H1 (cell line): ENCODE measurements around the gene COL20A1. TPM values are rescaled to one million over a fixed set of nuclear protein-coding genes. Genes with fewer than 3 reads are reported as not detected.

ENCODE experiments used
- CTCF ChIA-PET: fragments of 300-600 bp; sonication (Branson Sonifier 250); formaldehyde crosslinking; loops from one replicate; lab custom pipeline; 2021; ENCODE audit not compliant: partially characterized antibody; lab: Charles Lee
- POLR2A ChIA-PET: fragments of 300-600 bp; sonication (Branson Sonifier 250); formaldehyde crosslinking; loops from one replicate; lab custom pipeline; 2021; ENCODE audit warnings: inconsistent platforms; ENCODE audit not compliant: partially characterized antibody; lab: Charles Lee
- DNase-seq, 2 experiments: peaks; one replicate each; pipeline versions ENCODE4 v3.0.0 to v3.0.0-alpha.2; 2010 to 2022; ENCODE audit warnings: low spot score in 2 of 2, low read depth in 1 of 2, mixed read lengths in 1 of 2
- FAIRE-seq: peaks from 2 replicates; lab custom pipeline; 2011; peaks lifted over from hg19 to GRCh38; lab: Jason Lieb, UNC
- H2AFZ ChIP-seq: 2 replicates; pipeline ENCODE4 v1.8.1; 2012; ENCODE audit warnings: low read length, inconsistent platforms
- H2AK5ac ChIP-seq: 2 replicates; pipeline ENCODE4 v1.6.1; 2013; ENCODE audit warnings: low read depth, low read length
- H2BK120ac ChIP-seq: replicated peaks from 2 replicates; pipeline ENCODE3; 2013; ENCODE audit warnings: low read depth, low read length, inconsistent platforms
- H2BK12ac ChIP-seq: 2 replicates; pipeline ENCODE4 v1.6.1; 2013; ENCODE audit warnings: low read depth, low read length
- H2BK15ac ChIP-seq: 2 replicates; pipeline ENCODE4 v1.6.1; 2013; ENCODE audit warnings: low read length
- H2BK20ac ChIP-seq: 2 replicates; pipeline ENCODE4 v1.6.1; 2013; ENCODE audit warnings: low read length
- H2BK5ac ChIP-seq: 2 replicates; pipeline ENCODE4 v1.6.1; 2013; ENCODE audit warnings: low read depth, low read length
- H3K14ac ChIP-seq: 2 replicates; pipeline ENCODE4 v1.6.1; 2013; ENCODE audit warnings: inconsistent platforms; ENCODE audit not compliant: insufficient read length
- H3K18ac ChIP-seq: 2 replicates; pipeline ENCODE4 v1.6.1; 2013; ENCODE audit warnings: low read length; ENCODE audit errors: extremely low read depth
- H3K23ac ChIP-seq: 2 replicates; pipeline ENCODE4 v1.6.1; 2013; ENCODE audit warnings: inconsistent platforms; ENCODE audit not compliant: insufficient read length
- H3K23me2 ChIP-seq: 2 replicates; pipeline ENCODE4 v1.6.1; 2013; ENCODE audit warnings: low read depth, low read length
- H3K27ac ChIP-seq: 2 replicates; pipeline ENCODE4 v1.6.1; 2011; ENCODE audit warnings: low read depth, low read length, inconsistent platforms
- H3K27me3 ChIP-seq, 4 experiments: replicated peaks in 1 of 4; 1 replicate in 1 of 4; 2 replicates in 3 of 4; pipeline versions ENCODE4 v1.6.1 to v1.8.1; 2011 to 2013; ENCODE audit warnings: low read length in 3 of 4, mild to moderate bottlenecking in 3 of 4, inconsistent platforms in 2 of 4, mixed read lengths in 2 of 4, moderate library complexity in 1 of 4; ENCODE audit not compliant: control insufficient read depth in 3 of 4, insufficient read depth in 3 of 4; ENCODE audit errors: extremely low read depth in 1 of 4
- H3K36me3 ChIP-seq, 4 experiments: 2 replicates each; pipeline versions ENCODE4 v1.6.1 to v1.8.1; 2011 to 2013; ENCODE audit warnings: mild to moderate bottlenecking in 4 of 4, low read length in 3 of 4, moderate library complexity in 2 of 4, control low read depth in 1 of 4, inconsistent platforms in 1 of 4; ENCODE audit not compliant: insufficient read depth in 4 of 4, control insufficient read depth in 2 of 4
- H3K4ac ChIP-seq: replicated peaks from 2 replicates; pipeline ENCODE3; 2013; ENCODE audit warnings: low read length, low read depth, mixed read lengths, inconsistent platforms; ENCODE audit not compliant: insufficient read length
- H3K4me1 ChIP-seq, 4 experiments: replicated peaks in 1 of 4; 1 replicate in 1 of 4; 2 replicates in 3 of 4; pipeline versions ENCODE4 v1.6.1 to v1.8.1; 2011 to 2013; ENCODE audit warnings: low read length in 3 of 4, inconsistent platforms in 2 of 4, mixed read lengths in 1 of 4; ENCODE audit not compliant: insufficient read depth in 4 of 4, control insufficient read depth in 3 of 4
- H3K4me2 ChIP-seq, 2 experiments: 2 replicates each; pipeline versions ENCODE4 v1.6.1 to v1.8.1; 2011 to 2013; ENCODE audit warnings: low read depth in 2 of 2, low read length in 2 of 2, control low read depth in 1 of 2, inconsistent platforms in 1 of 2, mild to moderate bottlenecking in 1 of 2; ENCODE audit not compliant: insufficient read depth in 1 of 2
- H3K4me3 ChIP-seq, 4 experiments: fragments of 200-600, 300-600 bp in 1 of 4; sonication (generic), shearing (Covaris generic), sonication (Bioruptor Twin) in 1 of 4; 2 replicates each; pipeline versions ENCODE4 v1.5.1 to v1.8.1; 2011 to 2016; ENCODE audit warnings: low read length in 4 of 4, low read depth in 3 of 4, control low read depth in 2 of 4, inconsistent platforms in 2 of 4, mild to moderate bottlenecking in 2 of 4, mixed read lengths in 1 of 4, moderate library complexity in 1 of 4; ENCODE audit not compliant: insufficient read depth in 2 of 4; ENCODE audit errors: extremely low read depth in 1 of 4
- H3K56ac ChIP-seq: replicated peaks from 2 replicates; pipeline ENCODE3; 2013; ENCODE audit warnings: low read depth, mild to moderate bottlenecking, mixed read lengths, low read length, inconsistent platforms; ENCODE audit not compliant: insufficient read length
- H3K79me1 ChIP-seq: 2 replicates; pipeline ENCODE4 v1.6.1; 2013; ENCODE audit warnings: low read depth, low read length, control low read depth
- H3K79me2 ChIP-seq, 2 experiments: 2 replicates each; pipeline versions ENCODE4 v1.6.1 to v1.8.1; 2012 to 2013; ENCODE audit warnings: low read length in 2 of 2, mild to moderate bottlenecking in 2 of 2, inconsistent platforms in 1 of 2; ENCODE audit not compliant: insufficient read depth in 2 of 2, control insufficient read depth in 1 of 2
- H3K9ac ChIP-seq, 4 experiments: replicated peaks in 1 of 4; 1 replicate in 1 of 4; 2 replicates in 3 of 4; pipeline versions ENCODE4 v1.6.1 to v1.8.1; 2011 to 2013; ENCODE audit warnings: low read depth in 3 of 4, low read length in 3 of 4, control low read depth in 2 of 4, mild to moderate bottlenecking in 2 of 4, moderate library complexity in 2 of 4, inconsistent platforms in 1 of 4; ENCODE audit errors: extremely low read depth in 1 of 4
- H3K9me3 ChIP-seq, 2 experiments: 2 replicates each; pipeline versions ENCODE4 v1.6.1 to v1.8.1; 2012 to 2013; ENCODE audit warnings: mild to moderate bottlenecking in 2 of 2, moderate library complexity in 2 of 2, control low read depth in 1 of 2, inconsistent platforms in 1 of 2, low read depth in 1 of 2, low read length in 1 of 2, mixed read lengths in 1 of 2; ENCODE audit not compliant: insufficient read depth in 2 of 2
- H4K20me1 ChIP-seq, 2 experiments: replicated peaks in 1 of 2; 2 replicates each; pipeline versions ENCODE3 to v1.8.1; 2011 to 2013; ENCODE audit warnings: inconsistent platforms in 2 of 2, low read length in 2 of 2, mild to moderate bottlenecking in 1 of 2; ENCODE audit not compliant: insufficient read depth in 2 of 2, control insufficient read depth in 1 of 2
- H4K5ac ChIP-seq: 2 replicates; pipeline ENCODE4 v1.6.1; 2013; ENCODE audit warnings: low read length, low read depth, mixed read lengths, inconsistent platforms; ENCODE audit not compliant: insufficient read length
- H4K8ac ChIP-seq: 2 replicates; pipeline ENCODE4 v1.8.0; 2013; ENCODE audit warnings: mild to moderate bottlenecking, moderate library complexity, low read length, inconsistent platforms; ENCODE audit not compliant: insufficient read depth; ENCODE audit errors: extremely low read depth
- H4K91ac ChIP-seq: replicated peaks from 2 replicates; pipeline ENCODE3; 2013; ENCODE audit warnings: low read length, mixed read lengths, inconsistent platforms; ENCODE audit not compliant: insufficient read length
- ATF2 ChIP-seq: IDR thresholded peaks from 2 replicates; pipeline ENCODE4 v1.6.1; 2012; ENCODE audit warnings: low read length, inconsistent platforms
- CEBPB ChIP-seq: IDR thresholded peaks from 2 replicates; pipeline ENCODE4 v1.6.1; 2012; ENCODE audit warnings: low read depth, low read length
- JUN ChIP-seq: IDR thresholded peaks from 2 replicates; pipeline ENCODE4 v1.6.1; 2011; ENCODE audit warnings: low read depth, mild to moderate bottlenecking, improper control_type of control experiment, low read length
- KDM1A ChIP-seq: fragments of 200-600, 300-600 bp; sonication (generic); IDR thresholded peaks from 2 replicates; pipeline ENCODE4 v1.7.1; 2016; ENCODE audit warnings: mild to moderate bottlenecking, low read length, borderline replicate concordance
- KDM5A ChIP-seq: fragments of 200-600 bp; IDR thresholded peaks from 2 replicates; pipeline ENCODE4 v1.7.1; 2012; ENCODE audit warnings: mild to moderate bottlenecking, low read length, inconsistent platforms, mixed read lengths
- NRF1 ChIP-seq: IDR thresholded peaks from 2 replicates; pipeline ENCODE4 v1.6.1; 2011; ENCODE audit warnings: mild to moderate bottlenecking, low read depth, low read length, improper control_type of control experiment
- POLR2A ChIP-seq, 2 experiments: IDR thresholded peaks; 1 replicate in 1 of 2; 2 replicates in 1 of 2; pipeline ENCODE4 v1.6.1; 2011; ENCODE audit warnings: low read depth in 2 of 2, low read length in 2 of 2, mild to moderate bottlenecking in 2 of 2; ENCODE audit errors: control extremely low read depth in 1 of 2
- RBBP5 ChIP-seq: IDR thresholded peaks from 2 replicates; pipeline ENCODE4 v1.7.1; 2012; ENCODE audit warnings: low read depth, mild to moderate bottlenecking, inconsistent platforms, low read length, moderate library complexity, borderline replicate concordance
- RNF2 ChIP-seq: fragments of 200-900, 300-1000 bp; sonication (generic); IDR thresholded peaks from 2 replicates; pipeline ENCODE4 v1.7.1; 2016; ENCODE audit warnings: borderline replicate concordance, low read depth, mild to moderate bottlenecking, antibody characterized with exemption, low read length; ENCODE audit not compliant: poor library complexity, severe bottlenecking; ENCODE audit errors: missing control alignments
- SIN3A ChIP-seq, 2 experiments: IDR thresholded peaks in 1 of 2; conservative IDR thresholded peaks in 1 of 2; 2 replicates each; pipeline ENCODE4 v1.6.1; 2011 to 2012; ENCODE audit warnings: low read length in 2 of 2, improper control_type of control experiment in 1 of 2, low read depth in 1 of 2, mild to moderate bottlenecking in 1 of 2
- SP2 ChIP-seq: IDR thresholded peaks from 2 replicates; pipeline ENCODE4 v1.6.1; 2012; ENCODE audit warnings: mild to moderate bottlenecking, low read length, inconsistent platforms
- WGBS, 2 experiments: shearing (Covaris generic) in 1 of 2; methylation state at CpG; one replicate each; pipeline versions ENCODE4 v1.1.6 to v1.1.7; 2013 to 2015; ENCODE audit warnings: low lambda C conversion rate in 2 of 2, mixed read lengths in 2 of 2, inconsistent platforms in 1 of 2, low coverage in 1 of 2, missing lambda C conversion rate in 1 of 2; ENCODE audit not compliant: insufficient replicate concordance in 2 of 2, insufficient coverage in 1 of 2, insufficient read length in 1 of 2; ENCODE audit errors: extremely low coverage in 1 of 2, missing lambda C conversion rate in 1 of 2; 5-methylcytosine and 5-hydroxymethylcytosine counted together
- polyA plus RNA-seq, 7 experiments: library from polyadenylated mRNA; depleted of rRNA in 3 of 7; stranded (reverse) in 5 of 7; unstranded in 2 of 7; fragments of >200 nt in 5 of 7; fragments of 200-250 nt in 2 of 7; gene quantifications; 1 replicate in 5 of 7; 2 replicates in 1 of 7; 4 replicates in 1 of 7; pipeline versions ENCODE4 v1.2.1 to v1.2.3, GENCODE V29; 2011 to 2013; ENCODE audit warnings: missing spikeins in 2 of 7, mixed read lengths in 2 of 7
- total RNA-seq: library from RNA; stranded (reverse); fragmentation: NEBNext Ultra II Directional; extraction: Animal tissue kit (Norgen Biotek cat#: 25700); gene quantifications from 2 replicates; pipeline ENCODE4 v1.2.1, GENCODE V29; 2021

Gene COL20A1
- total and polyA plus RNA-seq, 2 of the 8 experiments (the other 6 are each of a cell fraction or from before 2014, with no cell fraction given): 0.19 to 0.21 TPM

- no peaks in the 10 kb centered on the region for H3K36me3 ChIP-seq
- no peak overlapping the region for H4K5ac ChIP-seq
- no peak overlapping the region for H3K27ac ChIP-seq
- peaks cover 0 to 2% (median 0%) of the 10 kb centered on the region in 4 experiments; a peak in 2 of 7 replicates for H3K27me3 ChIP-seq
- ChIA-PET CTCF (interaction anchor here (1.1 to 11.0 kb wide), 7 partner anchors 11 to 112 kb away, joined by 4 to 63 read pairs (median 5); no protein-coding TSS in a partner anchor), POLR2A (interaction anchor here (1.3 to 3.6 kb wide), 3 partner anchors 9 to 21 kb away, joined by 4 to 12 read pairs (median 4); partner anchors contain the start of gene NKAIN4)
- H3K79me1 ChIP-seq: peaks cover 5% of the 10 kb centered on the region
- peaks cover 0 to 7% (median 1%) of the 10 kb centered on the region in 4 experiments; a peak in 5 of 7 replicates for H3K4me1 ChIP-seq
- DNase-seq (no peak), FAIRE-seq (no peak)
- no peak overlapping the region for H3K56ac ChIP-seq
- H3K79me2 ChIP-seq: peaks cover 9 to 18% of the 10 kb centered on the region in 2 experiments
- no peak overlapping the region for H2BK20ac ChIP-seq
- no peak overlapping the region for H2AK5ac ChIP-seq
- H4K20me1 ChIP-seq: peaks cover 6 to 13% of the 10 kb centered on the region in 2 experiments
- no peak overlapping the region for H3K18ac ChIP-seq
- 88% methylated on average over 9 of the region's 9 CpGs; no CpG with 5 or more reads in 1 of the 2 experiments for WGBS, 2 experiments
- H3K23ac ChIP-seq: no peak overlapping the region
- H2BK15ac ChIP-seq: no peak overlapping the region
- no peak overlapping the region for H4K91ac ChIP-seq
- no peak overlapping the region for H2BK5ac ChIP-seq
- no peak overlapping the region for H3K4me2 ChIP-seq
- H3K14ac ChIP-seq: no peak overlapping the region
- H3K4me3 ChIP-seq: no peak overlapping the region
- no peak overlapping the region for H3K4ac ChIP-seq
- H4K8ac ChIP-seq: no peak overlapping the region
- H2BK120ac ChIP-seq: no peak overlapping the region
- H3K9ac ChIP-seq: no peak overlapping the region
- H2AFZ ChIP-seq: no peak overlapping the region
- H3K23me2 ChIP-seq: no peaks in the 10 kb centered on the region
- H3K9me3 ChIP-seq: no peaks in the 10 kb centered on the region
- no peak overlapping the region for H2BK12ac ChIP-seq
- TF ChIP-seq ATF2: no peak
- no peak for TF ChIP-seq JUN
- TF ChIP-seq KDM1A: no peak
- no peak for TF ChIP-seq CEBPB
- TF ChIP-seq RBBP5: no peak
- TF ChIP-seq KDM5A: no peak
- no peak for TF ChIP-seq POLR2A (IDR thresholded peaks at IDR 0.05; ENCODE audit: control extremely low read depth in 1 of 2, low read depth in 2 of 2, low read length in 2 of 2)
- no peak for TF ChIP-seq SIN3A (conservative IDR thresholded peaks at IDR 0.05 in 1 of 2, IDR thresholded peaks at IDR 0.05 in 1 of 2; ENCODE audit: low read depth in 1 of 2, low read length in 2 of 2)
- no peak for TF ChIP-seq NRF1
- TF ChIP-seq RNF2: no peak
- TF ChIP-seq SP2: no peak
Observed at GRCh38 chr20:63269724-63270123, 23.3 kb upstream of the COL20A1 start.
